HL-60/S4 treated with retinoic acid at 250 ng/mL for 4 days and 3 days (cell line): Measurements from ENCODE around the gene IL12RB2.
"Not testable (repeated sequence)": the region's sequence is repeated elsewhere in the genome, so short reads cannot be mapped to it uniquely, and the experiment has no call there.

Experiments used
- in situ Hi-C: fragments of 300-500 bp; cut with MboI; formaldehyde crosslinking; loops from 2 replicates; pipeline ENCODE4 v1.7.0; 2022; ENCODE audit warnings: low sequenced_read_pairs

The IL12RB2 gene

DNA sequence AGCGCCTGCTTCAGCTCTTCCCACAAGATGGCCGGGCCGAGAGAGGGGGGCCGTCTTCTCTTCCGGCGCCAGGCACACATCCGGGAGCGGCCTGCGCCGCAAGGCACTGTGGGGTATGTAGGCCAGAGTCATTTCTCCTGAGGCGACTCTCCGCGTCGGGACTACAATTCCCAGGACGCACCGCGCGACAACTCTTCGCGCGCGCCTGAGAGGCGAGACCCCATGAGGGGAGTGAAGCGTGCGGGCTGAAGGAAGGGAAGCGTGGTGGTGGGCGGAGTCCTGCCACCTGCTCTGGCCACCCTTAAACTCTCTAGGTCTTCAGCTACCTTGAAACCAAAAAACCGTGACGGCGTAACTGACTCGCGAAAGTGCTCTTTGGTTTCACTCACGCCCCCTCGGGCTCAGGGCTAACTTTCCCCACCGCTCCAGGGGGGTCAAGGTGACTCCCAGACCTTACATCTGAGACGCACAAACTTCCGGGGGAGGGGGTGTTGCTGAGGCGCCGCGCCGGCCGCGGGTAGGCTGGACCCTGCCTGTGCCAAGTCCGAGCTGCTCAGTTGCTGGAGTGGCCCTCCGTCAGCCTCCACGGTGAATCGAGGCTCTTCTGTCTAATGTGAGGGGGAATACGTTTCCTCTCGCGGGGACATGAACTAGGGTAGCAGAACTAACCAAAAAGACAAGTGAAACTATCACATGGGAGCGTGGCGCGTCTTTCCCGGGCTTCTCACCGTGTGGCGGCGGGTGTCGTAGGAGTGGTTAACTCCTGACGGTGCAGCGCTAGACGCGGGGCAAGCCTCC, 122.9 kb downstream of the IL12RB2 start, which contains the start of gene SERBP1:
SERBP1 (minus strand) TSS at position 45 of the 798 bp plus-strand sequence. CDS start 102 bp downstream, outside the sequence.
- in situ Hi-C loops: no loop called here

DNA sequence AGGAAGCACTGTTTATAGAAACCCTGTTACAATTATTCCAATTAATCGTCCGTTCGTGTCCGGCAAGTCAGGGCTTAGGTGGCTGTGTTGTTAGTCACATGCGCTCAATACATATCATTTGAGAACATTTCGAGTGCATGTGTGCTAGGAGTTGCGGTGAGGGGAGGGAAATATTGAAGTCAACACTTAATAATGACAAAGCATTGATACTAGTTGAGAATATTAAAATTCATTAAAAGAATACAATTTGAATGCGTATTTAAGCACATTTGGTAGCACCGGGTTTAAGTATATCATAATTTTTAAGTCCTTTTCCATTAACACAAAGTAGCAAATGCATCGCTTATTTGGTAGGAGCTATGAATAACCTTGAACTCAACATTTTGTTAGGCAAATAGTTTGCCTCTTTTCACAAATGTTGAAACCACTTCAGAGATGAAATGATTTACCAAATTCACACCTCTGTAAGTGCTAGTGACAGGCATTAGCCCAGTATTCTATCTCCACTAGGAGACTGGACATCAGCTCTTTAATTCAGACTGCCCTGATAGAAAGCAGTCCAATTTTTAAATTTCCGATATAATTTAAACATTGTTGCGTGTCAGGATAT, 123.6 kb downstream of the IL12RB2 start:
- in situ Hi-C loops: no loop called here

DNA sequence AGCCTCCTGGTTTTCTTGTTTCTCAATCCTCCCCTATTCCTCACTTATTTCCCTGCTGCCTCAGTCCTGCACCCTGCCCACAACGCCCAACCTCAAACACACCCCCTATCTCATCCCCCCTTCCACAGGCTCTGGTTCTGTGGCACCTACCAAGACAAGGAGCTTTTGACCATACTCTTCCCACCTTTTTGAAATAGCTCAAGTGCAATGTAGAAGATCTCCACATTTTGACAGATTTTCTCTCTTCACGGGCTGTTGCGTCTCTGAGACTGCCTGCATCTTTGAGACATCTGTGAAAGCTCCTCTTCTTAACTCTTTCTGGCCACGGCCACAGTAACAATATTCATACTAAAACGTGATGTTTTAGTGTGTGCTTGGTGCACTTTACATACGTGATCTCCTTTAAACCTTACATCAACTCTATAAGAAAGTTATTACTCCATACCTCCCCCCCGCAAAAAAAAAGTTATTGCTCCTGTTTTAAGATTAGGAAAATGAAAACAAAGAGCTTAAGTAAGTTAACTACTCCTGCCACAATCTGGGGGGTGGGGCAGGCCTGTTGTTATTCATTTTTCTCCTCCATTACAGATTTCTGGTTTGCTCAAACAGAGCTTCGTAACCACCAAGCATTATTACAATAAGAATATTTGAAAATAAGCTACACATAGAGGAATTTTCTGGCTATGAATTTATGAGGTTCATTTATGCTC, 124.4 kb downstream of the IL12RB2 start:
- in situ Hi-C loops: no loop called here

DNA sequence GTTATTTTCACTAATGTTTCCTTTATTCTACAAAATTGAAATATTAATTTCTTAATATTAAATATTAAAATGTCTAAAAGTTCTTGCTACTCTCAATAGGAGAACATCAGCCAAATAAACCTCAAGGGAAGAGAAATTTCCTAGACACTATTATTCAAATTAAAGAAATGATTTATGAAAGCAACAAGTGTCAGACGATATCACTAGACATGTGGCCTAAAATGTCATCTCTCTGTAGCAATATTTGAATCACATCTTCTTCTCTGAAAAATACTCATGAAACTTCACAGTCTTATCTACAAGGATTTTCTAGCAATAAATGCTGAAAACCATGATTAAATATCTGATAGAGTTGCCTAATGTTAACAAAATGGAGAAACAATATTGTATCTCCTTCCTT, 125.1 kb downstream of the IL12RB2 start:
- in situ Hi-C loops: no loop called here

DNA sequence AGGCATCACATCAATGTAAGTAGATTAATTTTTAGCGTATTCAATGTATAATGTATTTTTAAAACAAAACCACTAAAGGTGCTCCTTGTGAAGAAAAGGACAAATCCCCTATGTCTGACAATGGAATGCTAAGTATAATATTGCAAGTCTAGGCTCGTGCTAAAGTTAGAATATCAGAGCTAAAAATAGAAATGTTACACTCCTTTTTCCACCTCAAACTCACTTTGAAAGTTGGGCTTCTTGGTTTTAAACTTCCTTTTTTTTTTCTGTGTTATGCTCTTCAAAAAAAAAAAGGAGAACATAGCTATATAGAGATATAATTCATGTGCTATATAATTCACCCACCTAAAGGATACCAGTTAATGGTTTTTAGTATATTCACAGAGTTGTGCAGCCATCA, 126.2 kb downstream of the IL12RB2 start:
- in situ Hi-C loops: no loop called here

DNA sequence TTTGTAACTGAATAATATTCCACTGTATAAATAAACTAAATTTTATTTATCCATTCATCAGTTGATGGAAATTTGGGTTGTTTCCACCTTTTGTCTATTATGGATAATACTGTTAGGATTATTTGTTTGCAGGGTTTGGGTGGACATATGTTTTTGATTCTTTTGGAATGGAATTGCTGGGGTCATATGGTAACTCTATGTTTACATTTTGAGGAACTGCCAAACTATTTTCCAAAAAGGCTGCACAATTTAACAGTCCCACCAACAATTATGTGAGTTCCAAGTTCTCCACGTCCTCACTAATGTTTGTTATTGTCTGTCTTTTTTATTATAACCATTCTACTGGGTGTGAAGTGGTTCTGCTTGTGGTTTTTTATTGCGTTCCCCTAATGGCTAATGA, 126.8 kb downstream of the IL12RB2 start:
- in situ Hi-C loops: no loop called here

DNA sequence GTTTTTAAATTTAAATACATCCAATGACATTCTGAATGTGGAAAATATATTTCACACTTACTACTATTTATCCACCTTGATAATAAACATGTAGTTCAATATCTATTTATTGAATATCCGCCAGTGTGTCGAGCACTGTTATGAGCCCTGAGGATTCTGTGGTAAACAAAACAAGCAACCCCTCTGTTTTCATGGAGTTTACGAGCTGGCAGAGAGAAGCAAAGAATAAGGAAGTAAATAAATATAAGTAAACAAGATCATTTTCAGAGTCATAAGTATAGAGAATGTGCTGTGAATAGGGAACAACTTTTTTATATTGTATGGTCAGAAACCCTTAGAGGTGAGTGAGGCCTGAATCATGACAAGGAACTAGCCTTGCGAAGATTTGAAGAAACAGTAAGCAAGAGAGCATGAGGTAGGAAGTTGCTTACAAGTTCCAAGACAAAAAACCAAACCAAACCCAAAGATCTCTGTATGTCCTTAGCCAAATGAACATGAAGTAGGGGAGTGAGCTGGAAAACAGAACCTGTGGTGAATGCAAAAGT, 128.9 kb downstream of the IL12RB2 start:
- in situ Hi-C loops: no loop called here

DNA sequence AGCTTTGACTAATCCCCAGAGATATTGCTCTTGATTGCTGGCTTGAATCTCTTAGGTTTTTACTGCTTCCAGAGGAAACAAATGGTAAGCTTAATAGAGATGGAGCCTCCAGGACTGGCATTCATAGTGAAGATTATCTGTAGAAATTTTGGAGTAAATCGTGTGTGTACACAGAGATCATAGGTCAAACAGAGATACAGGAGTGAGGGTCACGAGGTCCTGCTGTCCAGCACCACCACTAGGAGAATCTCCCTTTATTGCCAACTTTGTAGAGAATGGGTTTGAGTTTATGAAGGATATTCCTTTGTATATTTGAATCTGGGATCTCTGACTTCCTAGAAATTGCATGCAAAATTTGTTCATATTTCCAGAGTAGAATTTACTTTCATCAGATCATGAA, 130.3 kb downstream of the IL12RB2 start:
- in situ Hi-C loops: no loop called here

DNA sequence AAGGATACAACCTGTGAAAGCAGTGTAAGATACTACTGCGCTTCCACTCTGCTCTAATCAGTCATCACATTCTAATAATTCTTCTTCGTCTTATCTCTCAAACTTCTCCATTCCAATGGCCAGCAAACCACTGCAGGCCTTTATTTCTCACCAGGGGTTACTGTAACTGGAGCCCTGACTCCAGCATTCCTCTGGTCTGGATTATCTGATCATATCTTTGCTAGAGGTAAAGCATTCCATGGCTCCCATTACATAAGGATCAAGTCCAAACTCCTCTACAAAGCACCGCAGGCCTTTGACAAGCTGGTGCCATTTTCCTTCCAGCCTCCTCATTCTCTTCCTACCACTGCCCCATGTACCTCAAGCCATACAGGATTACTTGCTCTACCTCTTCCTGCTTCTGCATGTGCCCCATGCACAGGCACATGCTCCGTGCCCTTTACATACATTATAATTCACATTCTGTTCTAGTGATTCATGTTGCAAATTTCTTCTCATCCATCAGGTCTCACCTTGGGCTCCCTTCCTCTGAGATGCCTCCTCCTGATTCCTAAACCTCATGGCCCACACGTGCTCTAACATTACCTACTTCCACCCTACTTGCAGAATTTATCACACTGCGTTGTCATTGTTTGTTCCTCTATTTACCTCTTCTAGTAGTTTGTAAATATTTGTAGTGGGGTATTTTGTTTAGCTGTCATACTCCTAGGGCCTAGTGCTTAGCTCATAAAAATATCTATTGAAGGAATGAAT, 131.8 kb downstream of the IL12RB2 start:
- in situ Hi-C loops: no loop called here

DNA sequence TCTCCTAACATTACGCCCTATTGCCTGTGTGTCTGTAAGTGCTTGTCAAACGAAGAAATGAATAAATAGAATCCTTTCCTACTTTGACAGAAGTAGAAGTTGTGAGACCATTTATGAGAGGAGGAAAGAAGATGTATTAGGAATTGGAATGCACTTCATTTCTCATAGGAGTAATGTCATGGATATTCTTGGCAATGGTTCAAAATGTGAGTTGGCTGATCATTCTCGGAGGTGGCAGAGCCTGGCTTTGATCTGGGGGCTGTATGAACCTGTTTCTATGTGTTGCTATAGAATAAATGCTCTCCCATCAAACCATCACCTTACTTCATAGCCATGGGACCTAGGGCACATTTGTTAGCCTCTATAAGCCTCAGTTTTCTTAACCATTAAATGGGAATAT, 132.7 kb downstream of the IL12RB2 start:
- in situ Hi-C loops: no loop called here

DNA sequence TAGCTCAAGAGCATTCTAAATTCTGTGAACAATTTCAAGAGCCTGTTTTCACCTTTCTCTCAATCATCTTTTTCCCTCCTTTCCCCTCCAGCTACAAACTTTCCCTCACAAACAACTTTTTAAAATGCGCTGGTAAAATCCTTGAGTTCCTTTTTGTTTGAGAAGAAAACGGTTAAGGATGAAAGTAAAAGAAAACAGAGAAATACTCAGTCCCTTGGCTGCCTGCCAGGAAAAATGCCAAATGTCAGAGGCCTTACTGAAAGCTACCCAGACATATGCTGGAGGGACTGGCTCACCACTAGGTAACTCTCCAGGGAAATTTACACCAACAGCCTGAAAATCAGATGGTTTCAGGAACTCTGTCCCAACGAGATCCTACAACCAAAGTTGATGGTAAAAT, 133.5 kb downstream of the IL12RB2 start:
- in situ Hi-C loops: no loop called here

DNA sequence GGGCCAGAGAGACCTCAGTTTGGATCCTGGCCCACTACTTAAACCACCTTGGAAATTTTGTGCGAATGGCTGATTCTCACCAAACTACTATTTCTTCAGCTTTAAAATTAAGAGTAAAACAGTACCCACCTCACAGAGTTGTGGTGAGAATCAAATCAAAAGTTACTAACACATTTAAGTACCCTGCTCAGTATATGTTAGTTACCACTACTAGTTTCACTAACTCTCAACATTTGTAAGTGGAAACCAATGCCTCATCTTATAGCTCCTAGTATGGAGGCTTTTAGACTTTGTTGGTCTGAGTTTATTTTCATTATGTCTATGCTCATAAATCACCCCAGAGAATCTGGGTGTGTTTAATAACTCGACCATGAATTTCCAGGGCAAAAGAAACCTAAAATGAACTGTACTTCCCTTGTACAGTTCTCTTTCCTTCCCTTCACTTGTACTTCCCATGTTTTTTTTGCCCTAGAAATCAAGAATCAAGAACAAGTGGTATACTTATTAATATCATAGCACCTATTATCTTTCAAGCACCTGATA, 134.1 kb downstream of the IL12RB2 start:
- in situ Hi-C loops: no loop called here

DNA sequence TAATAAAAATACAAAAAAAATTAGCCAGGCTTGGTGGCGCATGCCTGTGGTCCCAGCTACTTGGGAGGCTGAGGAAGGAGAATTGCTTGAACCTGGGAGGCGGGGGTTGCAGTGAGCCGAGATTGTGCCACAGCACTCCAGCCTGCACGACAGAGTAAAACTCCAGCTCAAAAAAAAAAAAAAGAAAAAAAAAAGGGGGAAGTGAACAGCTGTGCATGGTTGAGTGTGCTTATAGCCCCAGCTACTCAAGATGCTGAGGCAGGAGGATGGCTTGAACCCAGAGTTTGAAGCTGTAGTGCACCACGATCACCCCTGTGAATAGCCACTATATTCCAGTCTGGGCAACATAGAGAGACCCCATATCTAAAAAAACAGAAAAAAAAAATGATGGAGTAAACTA, 138.3 kb downstream of the IL12RB2 start:
- in situ Hi-C loops: not testable (repeated sequence)
